Anterior cingulate cortex (tissue), 58 donors: ENCODE results near the gene TBX19.

Source experiments
- DNase-seq, 58 donors: peaks; one replicate each; lab custom pipeline; 2025; lab: John Stamatoyannopoulos, UW

The TBX19 gene

GRCh38 chr1:168280296-168280927 is at the start of gene TBX19:
TBX19 (plus strand) TSS chr1:168280877; CDS start chr1:168281091, 214 bp downstream.
- no peak for DNase-seq

DNA sequence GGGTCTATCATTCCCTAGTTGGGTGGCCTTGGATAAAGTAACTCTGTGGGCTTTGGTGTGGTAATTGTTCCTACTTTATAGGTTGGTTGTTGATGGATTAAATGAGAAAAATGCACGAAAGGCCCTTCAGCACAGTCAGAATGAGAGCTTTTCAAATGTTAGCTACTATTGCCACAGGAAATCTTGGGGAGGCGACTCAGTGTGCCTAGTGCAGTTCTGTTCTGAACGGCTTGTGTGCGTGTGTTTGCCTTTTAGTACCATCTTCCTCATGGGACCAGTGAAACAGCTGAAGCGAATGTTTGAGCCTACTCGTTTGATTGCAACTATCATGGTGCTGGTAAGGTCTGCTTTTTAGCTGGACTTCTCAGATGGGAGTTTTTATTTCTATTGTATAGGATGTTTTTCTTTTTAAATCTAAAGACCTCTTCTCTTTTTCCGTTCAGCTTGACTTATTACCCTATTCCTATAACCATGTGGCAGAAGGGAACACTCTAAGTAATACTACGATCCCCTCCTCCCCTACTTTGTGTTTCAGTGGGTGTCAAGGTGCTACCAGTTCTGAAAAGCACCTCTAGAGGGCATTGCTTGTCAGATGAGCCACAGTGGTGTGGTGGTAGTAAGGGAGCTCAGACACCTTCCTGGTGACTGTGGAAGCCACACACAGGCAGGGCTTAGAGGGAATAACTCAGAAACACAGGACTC is 45.7 kb upstream of the TBX19 start:
- peak in 2 of 58 donors; percentile 8 to 9 for DNase-seq

- DNase-seq = no peak
These were observed 45.2 kb upstream of the TBX19 start for GRCh38 chr1:168235548-168235885.

DNA sequence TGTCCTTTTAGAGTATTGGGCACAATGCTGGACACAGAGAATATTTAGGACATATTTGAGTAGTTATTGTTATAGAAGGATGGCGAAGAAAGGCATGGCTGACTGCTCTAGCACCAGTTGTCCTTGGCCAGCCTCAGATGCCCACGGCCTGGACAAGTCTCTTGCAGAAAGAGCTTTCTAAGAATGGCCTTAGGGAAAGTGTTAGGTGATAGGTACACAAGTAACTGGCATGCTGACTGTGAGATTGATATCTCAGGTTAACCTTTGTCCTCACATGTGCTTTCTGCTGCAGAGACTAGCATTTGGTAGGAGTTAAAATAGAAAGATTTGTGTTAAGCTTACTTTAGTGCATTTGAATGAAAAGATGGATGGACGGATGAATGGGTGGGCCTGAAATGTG is 44.7 kb upstream of the TBX19 start:
- no peak for DNase-seq

GRCh38 chr1:168236836-168237611 is 43.7 kb upstream of the TBX19 start:
- DNase-seq = peak in 10 of 58 donors; percentile 3 to 35 (median 21)

- no peak for DNase-seq
These were observed 37.5 kb upstream of the TBX19 start for GRCh38 chr1:168243198-168243597.

- no peak for DNase-seq
These were observed 37.0 kb upstream of the TBX19 start for GRCh38 chr1:168243636-168244212.

DNA sequence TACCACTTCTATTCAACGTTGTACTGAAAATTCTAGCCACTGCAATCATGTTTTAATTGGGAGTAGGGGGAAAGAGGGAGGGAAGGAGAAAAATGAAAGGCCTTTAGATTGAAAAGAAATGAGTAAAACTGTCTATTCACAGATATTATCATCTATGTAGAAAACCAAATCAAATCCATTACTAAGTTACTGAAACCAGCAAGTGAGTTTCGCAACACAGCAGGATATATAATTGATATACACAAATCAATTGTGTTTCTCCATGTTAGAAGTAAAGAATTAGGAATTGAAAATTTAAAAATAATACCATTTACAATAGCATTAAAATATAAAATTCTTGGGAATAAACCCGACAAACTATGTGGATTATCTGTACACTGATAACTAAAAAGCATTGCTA is 35.6 kb upstream of the TBX19 start:
- no peak for DNase-seq

DNA sequence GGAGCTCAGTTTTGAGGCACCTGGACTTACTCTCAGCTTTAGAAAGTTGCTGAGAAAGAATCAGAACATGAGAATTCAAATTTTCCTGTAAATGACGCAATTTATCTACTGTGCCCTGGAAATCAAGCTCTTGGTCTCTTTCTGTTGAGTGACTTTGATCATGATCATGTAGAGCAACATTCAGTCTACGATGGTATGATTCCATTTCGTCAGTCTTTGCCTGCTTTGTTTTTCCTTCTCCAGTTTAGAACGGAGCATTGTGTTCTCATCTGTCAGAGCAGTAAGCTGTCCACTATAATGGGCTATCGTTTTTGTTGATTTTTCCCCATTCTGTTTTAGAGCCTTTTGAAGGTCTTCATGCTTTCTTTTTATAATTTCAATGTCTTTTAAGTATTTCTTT is 34.2 kb upstream of the TBX19 start:
- peak in 2 of 58 donors; percentile 9 to 54 for DNase-seq

- DNase-seq = no peak
These were observed 28.4 kb upstream of the TBX19 start for GRCh38 chr1:168252204-168252733.

GRCh38 chr1:168256164-168256563 is 24.5 kb upstream of the TBX19 start:
- DNase-seq = no peak

DNA sequence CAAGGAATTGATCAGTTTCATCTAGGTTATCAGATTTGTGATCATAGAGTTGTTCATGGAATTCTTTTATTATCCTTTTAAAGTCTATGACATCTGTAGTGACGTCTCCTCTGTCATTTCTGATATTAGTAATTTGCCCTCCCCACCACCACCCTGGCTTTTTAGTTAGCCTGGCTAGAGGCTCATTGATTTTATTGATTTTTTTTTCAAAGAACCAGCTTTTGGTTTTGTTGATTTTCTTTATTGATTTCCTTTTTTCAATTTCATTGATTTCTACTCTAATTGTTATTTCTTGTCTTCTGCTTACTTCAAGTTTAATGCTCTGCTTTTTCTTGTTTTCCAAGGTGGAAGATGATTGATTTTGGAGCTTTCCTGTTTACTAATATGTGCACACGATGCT is 23.3 kb upstream of the TBX19 start:
- DNase-seq = no peak

DNA sequence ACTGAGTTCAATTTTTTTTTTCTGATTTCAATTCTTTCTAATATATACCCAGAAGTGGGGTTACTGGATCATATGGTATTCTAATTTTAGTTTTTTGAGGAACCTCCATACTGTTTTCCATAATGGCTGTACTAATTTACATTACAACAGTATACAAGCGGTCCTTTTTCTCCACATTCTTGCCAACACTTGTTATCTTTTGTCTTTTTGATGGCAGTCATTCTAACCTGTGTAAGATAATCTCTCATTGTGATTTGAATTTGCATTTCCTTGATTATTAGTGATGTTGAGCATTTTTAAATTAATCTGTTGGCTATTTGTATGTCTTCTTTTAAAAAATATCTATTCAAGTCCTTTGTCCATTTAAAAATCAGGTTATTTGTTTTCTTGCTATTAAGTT is 21.1 kb upstream of the TBX19 start:
- DNase-seq = no peak

DNA sequence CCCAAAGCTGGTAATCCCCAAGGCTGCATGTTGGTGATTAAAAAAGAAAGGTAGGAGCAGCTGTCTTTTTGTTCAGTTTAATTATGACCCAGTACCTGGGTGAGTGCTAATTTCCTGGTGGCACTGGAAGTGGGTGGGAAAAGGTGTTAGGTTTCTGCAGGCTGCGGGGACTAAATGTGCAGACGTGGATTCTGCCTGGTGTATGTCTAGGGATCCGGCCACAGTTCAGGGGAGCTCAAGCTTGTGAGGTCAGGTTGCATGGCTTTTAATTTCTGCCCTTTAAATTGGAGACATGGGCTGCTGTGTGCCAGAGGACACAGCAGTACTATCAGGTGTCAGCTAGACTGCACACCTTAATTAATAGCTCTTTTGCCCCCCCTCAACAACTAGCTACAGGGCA is 20.3 kb upstream of the TBX19 start:
- no peak for DNase-seq

DNA sequence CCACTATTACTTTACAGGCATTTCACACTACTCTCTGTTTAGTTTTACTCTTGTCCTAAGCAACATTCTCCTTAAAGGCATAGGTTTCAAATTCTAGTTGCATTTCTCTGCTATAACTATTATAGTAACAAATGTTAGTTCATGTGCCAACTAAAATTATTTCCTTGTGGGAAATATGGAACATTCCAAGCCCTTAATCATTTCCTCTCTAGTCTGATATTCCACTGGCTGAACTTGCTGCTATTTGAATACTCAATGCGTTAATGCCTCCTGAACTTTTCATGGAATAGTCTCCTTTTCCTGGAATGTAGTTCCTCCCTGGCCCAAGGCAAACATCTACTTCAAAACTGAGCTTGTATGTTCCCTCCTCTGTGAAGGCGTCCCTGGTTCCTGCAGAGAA is 19.3 kb upstream of the TBX19 start:
- no peak for DNase-seq

- no peak for DNase-seq
These were observed 17.5 kb upstream of the TBX19 start for GRCh38 chr1:168263130-168263529.

DNA sequence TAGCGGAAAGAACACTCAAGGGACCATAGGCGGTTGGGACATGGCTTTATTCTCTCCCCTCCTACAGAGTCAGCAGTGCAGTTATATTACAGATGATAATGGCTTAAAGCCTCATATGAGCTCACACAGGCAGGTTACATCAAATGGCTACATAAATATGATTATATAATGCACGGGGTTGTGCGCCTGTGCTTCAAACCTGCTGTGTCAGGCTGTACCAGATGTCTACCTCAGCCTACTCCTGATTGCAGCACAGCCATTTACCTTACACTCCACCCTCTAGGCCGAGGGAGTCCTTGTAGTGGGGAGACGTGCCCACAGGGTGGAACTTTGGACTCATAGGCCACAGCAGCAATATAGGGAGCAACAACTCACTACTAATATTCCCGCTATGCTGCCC is 16.4 kb upstream of the TBX19 start:
- no peak for DNase-seq

- no peak for DNase-seq
These were observed 15.1 kb upstream of the TBX19 start for GRCh38 chr1:168265596-168265995.

GRCh38 chr1:168266644-168267186 is 14.0 kb upstream of the TBX19 start:
- DNase-seq = no peak

- DNase-seq = no peak
These were observed 9.0 kb upstream of the TBX19 start for GRCh38 chr1:168271636-168272035.

DNA sequence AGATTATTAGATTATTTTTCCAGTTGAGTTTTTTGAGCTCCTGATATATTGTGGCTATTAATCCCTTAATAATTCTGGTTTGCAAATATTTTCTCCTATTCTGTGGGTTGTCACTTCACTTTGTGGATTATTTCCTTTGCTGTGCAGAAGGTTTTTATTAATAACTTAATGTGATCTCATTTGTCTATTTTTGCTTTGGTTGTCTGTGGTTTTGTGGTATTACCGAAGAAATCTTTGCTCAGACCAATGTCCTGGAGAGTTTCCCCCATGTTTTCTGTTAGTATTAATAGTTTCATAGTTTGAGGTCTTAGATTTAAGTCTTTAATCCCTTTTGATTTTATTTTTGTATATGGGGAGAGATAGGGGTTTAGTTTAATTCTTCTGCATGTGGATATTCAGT is 7.1 kb upstream of the TBX19 start:
- no peak for DNase-seq
